Smooth muscle cell (in vitro differentiated cells): ENCODE data around the gene ACOT7. TPM values are rescaled to one million over a fixed set of nuclear protein-coding genes. Genes with fewer than 3 reads are reported as not detected.

Experiments
- DNase-seq: peaks from one replicate; lab custom pipeline; 2025; ENCODE audit not compliant: unreplicated experiment; lab: John Stamatoyannopoulos, UW
- H2AFZ ChIP-seq: fragments of 200-600 bp; sonication (generic); 2 replicates; pipeline ENCODE4 v1.6.0; 2016; ENCODE audit warnings: antibody characterized with exemption, low read depth, mild to moderate bottlenecking
- H3F3A ChIP-seq: fragments of 200-600 bp; sonication (generic); 2 replicates; pipeline ENCODE4 v1.6.0; 2017; ENCODE audit warnings: antibody characterized with exemption, low read depth
- H3K27ac ChIP-seq: fragments of 200-600 bp; sonication (generic); 2 replicates; pipeline ENCODE4 v1.5.1; 2016; ENCODE audit warnings: low read depth, mild to moderate bottlenecking
- H3K27me3 ChIP-seq: fragments of 200-600 bp; sonication (generic); 2 replicates; pipeline ENCODE4 v1.6.1; 2016; ENCODE audit warnings: low read depth, mild to moderate bottlenecking
- H3K36me3 ChIP-seq: fragments of 200-600 bp; sonication (generic); 2 replicates; pipeline ENCODE4 v1.5.1; 2016; ENCODE audit warnings: low read depth
- H3K4me1 ChIP-seq: fragments of 200-600 bp; sonication (generic); 2 replicates; pipeline ENCODE4 v1.5.1; 2016; ENCODE audit warnings: low read depth
- H3K4me2 ChIP-seq: fragments of 200-600 bp; sonication (generic); 2 replicates; pipeline ENCODE4 v1.6.0; 2016; ENCODE audit warnings: mild to moderate bottlenecking
- H3K4me3 ChIP-seq: fragments of 200-600 bp; sonication (generic); 2 replicates; pipeline ENCODE4 v1.5.1; 2016; ENCODE audit warnings: mild to moderate bottlenecking
- H3K79me2 ChIP-seq: fragments of 200-600 bp; sonication (generic); 2 replicates; pipeline ENCODE4 v1.6.0; 2016; ENCODE audit warnings: low read depth, mild to moderate bottlenecking
- H3K9ac ChIP-seq: fragments of 200-600 bp; sonication (generic); 2 replicates; pipeline ENCODE4 v1.6.0; 2016; ENCODE audit warnings: low read depth
- H3K9me3 ChIP-seq: fragments of 200-600 bp; sonication (generic); replicated peaks from 2 replicates; pipeline ENCODE4 v1.5.1; 2016; ENCODE audit warnings: low read depth
- H4K20me1 ChIP-seq: fragments of 200-600 bp; sonication (generic); 2 replicates; pipeline ENCODE4 v1.6.0; 2016; ENCODE audit warnings: low read depth
- CTCF ChIP-seq: fragments of 200-600 bp; sonication (generic); IDR thresholded peaks from 2 replicates; pipeline ENCODE4 v1.5.1; 2017; ENCODE audit warnings: borderline replicate concordance, mild to moderate bottlenecking, antibody characterized with exemption; ENCODE audit not compliant: insufficient read depth, poor library complexity, severe bottlenecking
- WGBS: methylation state at CpG from one replicate; pipeline ENCODE4 v1.1.7; 2016; ENCODE audit warnings: low lambda C conversion rate; 5-methylcytosine and 5-hydroxymethylcytosine counted together
- polyA plus RNA-seq: library from polyadenylated mRNA; unstranded; fragments of >200 nt; fragmentation: Nextera tagmentation; extraction: Ambion mirVana; gene quantifications from 2 replicates; pipeline ENCODE4 v1.2.1, GENCODE V29; 2016
- total RNA-seq: library from RNA; depleted of rRNA; stranded (reverse); fragments of >200 nt; gene quantifications from 2 replicates; pipeline ENCODE4 v1.2.3, GENCODE V29; 2014

ACOT7 gene
- total and polyA plus RNA-seq, 2 experiments from 2014 or later, result 19.5 to 53.8 TPM

- H4K20me1 ChIP-seq, result peaks cover 12% of the 10 kb centered on the region
- DNase-seq, result no peak
- H3K4me1 ChIP-seq, result no peaks in the 10 kb centered on the region
- H3F3A ChIP-seq, result no peaks in the 10 kb centered on the region
- H3K9me3 ChIP-seq, result no peaks in the 10 kb centered on the region
- no peaks in the 10 kb centered on the region for H3K79me2 ChIP-seq
- WGBS, result 74% methylated on average over 15 of the region's 15 CpGs
- H3K27ac ChIP-seq, result no peak overlapping the region
- H3K27me3 ChIP-seq, result no peaks in the 10 kb centered on the region
- H3K36me3 ChIP-seq, result no peaks in the 10 kb centered on the region
- H2AFZ ChIP-seq, result no peak overlapping the region
- H3K4me2 ChIP-seq, result no peak overlapping the region
- TF ChIP-seq CTCF, result no peak
- H3K9ac ChIP-seq, result no peak overlapping the region
- H3K4me3 ChIP-seq, result no peak overlapping the region
Observed at GRCh38 chr1:6224718-6225117, 168.8 kb downstream of the ACOT7 start.

- H2AFZ ChIP-seq, result no peak overlapping the region
- H4K20me1 ChIP-seq, result peaks cover 12% of the 10 kb centered on the region
- TF ChIP-seq CTCF, result no peak
- DNase-seq, result no peak
- H3K9me3 ChIP-seq, result no peaks in the 10 kb centered on the region
- no peak overlapping the region for H3K27ac ChIP-seq
- H3K4me2 ChIP-seq, result no peak overlapping the region
- no peak overlapping the region for H3K9ac ChIP-seq
- no peaks in the 10 kb centered on the region for H3K27me3 ChIP-seq
- no peak overlapping the region for H3K4me3 ChIP-seq
- H3F3A ChIP-seq, result no peaks in the 10 kb centered on the region
- H3K79me2 ChIP-seq, result no peaks in the 10 kb centered on the region
- WGBS, result 97% methylated on average over 13 of the region's 13 CpGs
- H3K36me3 ChIP-seq, result no peaks in the 10 kb centered on the region
- no peaks in the 10 kb centered on the region for H3K4me1 ChIP-seq
Observed at GRCh38 chr1:6223617-6224016, 169.9 kb downstream of the ACOT7 start.

GRCh38 chr1:6222636-6223035 lies 170.9 kb downstream of the ACOT7 start:
- WGBS, result over 99% methylated on average over 6 of the region's 6 CpGs
- Histone ChIP-seq H4K20me1 (peaks cover 12% of the 10 kb centered on the region), H3K9me3 (no peaks in the 10 kb centered on the region), H2AFZ (no peak overlapping the region), H3K9ac (no peak overlapping the region), H3K27me3 (no peaks in the 10 kb centered on the region), H3K4me2 (no peak overlapping the region), H3K27ac (no peak overlapping the region), H3F3A (no peaks in the 10 kb centered on the region), H3K79me2 (no peaks in the 10 kb centered on the region), H3K36me3 (no peaks in the 10 kb centered on the region), H3K4me3 (no peak overlapping the region), H3K4me1 (no peaks in the 10 kb centered on the region)
- DNase-seq, result no peak
- no peak for TF ChIP-seq CTCF

- H3K27me3 ChIP-seq, result no peaks in the 10 kb centered on the region
- no peaks in the 10 kb centered on the region for H3K79me2 ChIP-seq
- H4K20me1 ChIP-seq, result peaks cover 12% of the 10 kb centered on the region
- no peak overlapping the region for H2AFZ ChIP-seq
- no peaks in the 10 kb centered on the region for H3K36me3 ChIP-seq
- no peaks in the 10 kb centered on the region for H3K4me1 ChIP-seq
- DNase-seq, result no peak
- H3K9me3 ChIP-seq, result no peaks in the 10 kb centered on the region
- peak overlapping the region; percentile 62 for H3K27ac ChIP-seq
- no peak overlapping the region for H3K4me3 ChIP-seq
- TF ChIP-seq CTCF, result no peak
- WGBS, result 97% methylated on average over 12 of the region's 12 CpGs
- no peaks in the 10 kb centered on the region for H3F3A ChIP-seq
- H3K9ac ChIP-seq, result no peak overlapping the region
- H3K4me2 ChIP-seq, result no peak overlapping the region
Observed at GRCh38 chr1:6221210-6221784, 172.3 kb downstream of the ACOT7 start.
